MM.1S (cell line): ENCODE data around the gene GBX1.

Experiments used
- CTCF ChIP-seq: fragments of 300-600 bp; sonication (generic); IDR thresholded peaks from 2 replicates; pipeline ENCODE4 v1.5.1; 2016; ENCODE audit warnings: antibody characterized with exemption, low read length, mixed read lengths
- EZH2 ChIP-seq: fragments of 300-600 bp; sonication (generic); optimal IDR thresholded peaks from 2 replicates; pipeline ENCODE3; 2017; ENCODE audit warnings: low read depth, mild to moderate bottlenecking, antibody characterized with exemption, low read length, mixed read lengths
- EZH2phosphoT487 ChIP-seq: fragments of 300-600 bp; sonication (generic); IDR thresholded peaks from 2 replicates; pipeline ENCODE4 v1.6.1; 2018; ENCODE audit warnings: antibody characterized with exemption, low read length

- TF ChIP-seq CTCF: no peak
- TF ChIP-seq EZH2phosphoT487: no peak
- TF ChIP-seq EZH2: no peak
Measured at GRCh38 chr7:151133266-151133985, 34.1 kb downstream of the GBX1 start.
